ENCODE data around the gene DHRS7B. TPM values are rescaled to one million over a fixed set of nuclear protein-coding genes. Genes with fewer than 3 reads are reported as not detected.

Gene DHRS7B
- total RNA-seq, 1 experiment from 2014 or later: 19.0 TPM

GRCh38 chr17:21157586-21158370 is 31.0 kb downstream of the DHRS7B start:
- intact Hi-C loops (cut with micrococcal nuclease; ENCODE audit: unreplicated experiment): no loop called here
- ChIA-PET CTCF (no interaction called here), POLR2A (ENCODE audit: low non-redundant PET) (no interaction called here)
- H3K36me3 ChIP-seq (ENCODE audit: insufficient read depth, low read length, poor library complexity, severe bottlenecking): no peaks in the 10 kb centered on the region
- no peak overlapping the region for H3K4me3 ChIP-seq (ENCODE audit: low read depth, low read length, poor library complexity, severe bottlenecking)
- H3K4me1 ChIP-seq (ENCODE audit: insufficient read depth, low read length, poor library complexity, severe bottlenecking): no peaks in the 10 kb centered on the region
- H3K27ac ChIP-seq (ENCODE audit: low read depth, low read length, poor library complexity, severe bottlenecking): no peak overlapping the region
- DNase-seq (ENCODE audit: low spot score): no peak
- TF ChIP-seq EZH2 (IDR thresholded peaks at IDR 0.05; ENCODE audit: borderline replicate concordance, low read depth, low read length, poor library complexity, severe bottlenecking) (no peak), CTCF (conservative IDR thresholded peaks at IDR 0.05; ENCODE audit: low read depth, low read length) (no peak)
- H3K9me3 ChIP-seq (ENCODE audit: low read depth, low read length, poor library complexity, severe bottlenecking): peaks cover 5% of the 10 kb centered on the region
- no TSS peak for BruUV-seq (replicated peaks)
- no peaks in the 10 kb centered on the region for H3K27me3 ChIP-seq (replicated peaks; ENCODE audit: insufficient read depth, low read depth, low read length, poor library complexity)

- Histone ChIP-seq H3K36me3 (ENCODE audit: insufficient read depth, low read length, poor library complexity, severe bottlenecking) (no peaks in the 10 kb centered on the region), H3K27me3 (replicated peaks; ENCODE audit: insufficient read depth, low read depth, low read length, poor library complexity) (no peaks in the 10 kb centered on the region), H3K27ac (ENCODE audit: low read depth, low read length, poor library complexity, severe bottlenecking) (no peak overlapping the region), H3K4me3 (ENCODE audit: low read depth, low read length, poor library complexity, severe bottlenecking) (no peak overlapping the region), H3K4me1 (ENCODE audit: insufficient read depth, low read length, poor library complexity, severe bottlenecking) (no peaks in the 10 kb centered on the region), H3K9me3 (ENCODE audit: low read depth, low read length, poor library complexity, severe bottlenecking) (no peaks in the 10 kb centered on the region)
- intact Hi-C loops (cut with micrococcal nuclease; ENCODE audit: unreplicated experiment): no loop called here
- TF ChIP-seq CTCF (conservative IDR thresholded peaks at IDR 0.05; ENCODE audit: low read depth, low read length) (no peak), EZH2 (IDR thresholded peaks at IDR 0.05; ENCODE audit: borderline replicate concordance, low read depth, low read length, poor library complexity, severe bottlenecking) (no peak)
- ChIA-PET POLR2A (ENCODE audit: low non-redundant PET) (no interaction called here), CTCF (no interaction called here)
- BruUV-seq (replicated peaks): no TSS peak
- no peak for DNase-seq (ENCODE audit: low spot score)
Measured at GRCh38 chr17:21160401-21160800, 33.6 kb downstream of the DHRS7B start.

- Histone ChIP-seq H3K4me1 (ENCODE audit: insufficient read depth, low read length, poor library complexity, severe bottlenecking) (no peaks in the 10 kb centered on the region), H3K36me3 (ENCODE audit: insufficient read depth, low read length, poor library complexity, severe bottlenecking) (no peaks in the 10 kb centered on the region), H3K27me3 (replicated peaks; ENCODE audit: insufficient read depth, low read depth, low read length, poor library complexity) (no peaks in the 10 kb centered on the region), H3K9me3 (ENCODE audit: low read depth, low read length, poor library complexity, severe bottlenecking) (no peaks in the 10 kb centered on the region), H3K4me3 (ENCODE audit: low read depth, low read length, poor library complexity, severe bottlenecking) (no peak overlapping the region), H3K27ac (ENCODE audit: low read depth, low read length, poor library complexity, severe bottlenecking) (no peak overlapping the region)
- DNase-seq (ENCODE audit: low spot score): no peak
- CTCF ChIA-PET: no interaction called here
- POLR2A ChIA-PET (ENCODE audit: low non-redundant PET): no interaction called here
- no TSS peak for BruUV-seq (replicated peaks)
- no peak for TF ChIP-seq CTCF (conservative IDR thresholded peaks at IDR 0.05; ENCODE audit: low read depth, low read length)
- TF ChIP-seq EZH2 (IDR thresholded peaks at IDR 0.05; ENCODE audit: borderline replicate concordance, low read depth, low read length, poor library complexity, severe bottlenecking): no peak
- intact Hi-C loops (cut with micrococcal nuclease; ENCODE audit: unreplicated experiment): no loop called here
Measured at GRCh38 chr17:21161498-21162393, 35.0 kb downstream of the DHRS7B start.

All from A673 (cell line).